GM12878 (cell line): ENCODE results near the gene TMPRSS13. TPM values are rescaled to one million over a fixed set of nuclear protein-coding genes. Genes with fewer than 3 reads are reported as not detected.

ENCODE experiments used
- ATAC-seq: fragments of 200-7000 bp; cut with Tn5 transposase; 3 replicates; pipeline ENCODE4 v1.9.1; 2020; ENCODE audit warnings: mild to moderate bottlenecking, moderate library complexity
- BruUV-seq: library from RNA; stranded (reverse); fragments of 400-500 nt; replicated peaks from 2 replicates; lab custom pipeline; 2021; lab: Mats Ljungman, UMichigan
- CTCF ChIA-PET: fragments of 300-600 bp; sonication (Branson Sonifier 250); formaldehyde crosslinking; extraction: SDS; loops from one replicate; lab custom pipeline; 2021; ENCODE audit warnings: inconsistent platforms; lab: Yijun Ruan, JAX
- POLR2A ChIA-PET: fragments of 350-600 bp; formaldehyde crosslinking; extraction: SDS; loops from one replicate; lab custom pipeline; 2021; ENCODE audit warnings: inconsistent platforms; lab: Charles Lee
- RAD21 ChIA-PET: fragments of 300-600 bp; sonication (Branson Sonifier 250); formaldehyde crosslinking; loops from one replicate; lab custom pipeline; 2023; ENCODE audit warnings: antibody characterized with exemption; ENCODE audit not compliant: unreplicated experiment; lab: Charles Lee
- SMC1A ChIA-PET: fragments of 300-600 bp; sonication (Branson Sonifier 250); formaldehyde crosslinking; loops from one replicate; lab custom pipeline; 2023; ENCODE audit not compliant: unreplicated experiment, uncharacterized antibody; lab: Charles Lee
- DNase-seq: peaks from one replicate; pipeline ENCODE4 v3.0.0-alpha.2; 2011; ENCODE audit warnings: low read depth, low spot score
- FAIRE-seq: peaks from 3 replicates; lab custom pipeline; 2011; peaks lifted over from hg19 to GRCh38; lab: Jason Lieb, UNC
- H2AFZ ChIP-seq: 2 replicates; pipeline ENCODE4 v1.6.0; 2011; ENCODE audit warnings: low read depth, low read length, control low read depth; ENCODE audit not compliant: control insufficient read depth
- H3K27ac ChIP-seq: 2 replicates; pipeline ENCODE4 v1.5.1; 2011; ENCODE audit warnings: control low read depth; ENCODE audit not compliant: control insufficient read depth, insufficient read depth
- H3K27me3 ChIP-seq, 2 experiments: replicated peaks in 1 of 2; 2 replicates each; pipeline versions ENCODE4 v1.6.0 to v1.6.1; 2011; ENCODE audit warnings: low read length in 1 of 2; ENCODE audit not compliant: control insufficient read depth in 2 of 2, insufficient read depth in 2 of 2
- H3K36me3 ChIP-seq, 2 experiments: 2 replicates each; pipeline ENCODE4 v1.5.1; 2011; ENCODE audit warnings: low read length in 1 of 2; ENCODE audit not compliant: control insufficient read depth in 2 of 2, insufficient read depth in 2 of 2
- H3K4me1 ChIP-seq: 2 replicates; pipeline ENCODE4 v1.6.1; 2011; ENCODE audit warnings: mild to moderate bottlenecking, low read length, moderate library complexity, mixed read lengths; ENCODE audit not compliant: control insufficient read depth, insufficient read depth
- H3K4me2 ChIP-seq: 2 replicates; pipeline ENCODE4 v1.6.0; 2011; ENCODE audit warnings: control low read depth; ENCODE audit not compliant: control insufficient read depth, insufficient read depth
- H3K4me3 ChIP-seq: fragments of 200-600 bp; sonication (generic); 2 replicates; pipeline ENCODE4 v1.5.1; 2016
- H3K79me2 ChIP-seq: 2 replicates; pipeline ENCODE4 v1.6.0; 2011; ENCODE audit warnings: low read length; ENCODE audit not compliant: control insufficient read depth, insufficient read depth
- H3K9ac ChIP-seq: 2 replicates; pipeline ENCODE4 v1.8.0; 2011; ENCODE audit warnings: low read length, control low read depth, mixed read lengths; ENCODE audit not compliant: control insufficient read depth, insufficient read depth
- H3K9me3 ChIP-seq: replicated peaks from 3 replicates; pipeline ENCODE4 v1.5.1; 2011; ENCODE audit warnings: mild to moderate bottlenecking, low read length; ENCODE audit not compliant: control insufficient read depth, insufficient read depth
- H4K20me1 ChIP-seq: 2 replicates; pipeline ENCODE4 v1.6.0; 2011; ENCODE audit not compliant: control insufficient read depth, insufficient read depth
- ATF7 ChIP-seq: fragments of 450-650 bp; IDR thresholded peaks from 2 replicates; pipeline ENCODE4 v1.6.1; 2016; ENCODE audit warnings: low read depth, mild to moderate bottlenecking
- EP300 ChIP-seq, 2 experiments: fragments of 150-350 bp in 1 of 2; IDR thresholded peaks; 2 replicates each; pipeline ENCODE4 v1.6.1; 2011 to 2012; ENCODE audit warnings: low read depth in 2 of 2, low read length in 2 of 2, borderline replicate concordance in 1 of 2, improper control_type of control experiment in 1 of 2, inconsistent platforms in 1 of 2; ENCODE audit not compliant: control insufficient read depth in 1 of 2
- FOS ChIP-seq: IDR thresholded peaks from 3 replicates; pipeline ENCODE4 v1.6.1; 2011; ENCODE audit warnings: borderline replicate concordance; ENCODE audit not compliant: insufficient read length; ENCODE audit errors: extremely low read depth
- FOXM1 ChIP-seq: IDR thresholded peaks from 2 replicates; pipeline ENCODE4 v1.6.1; 2012; ENCODE audit warnings: low read depth, mild to moderate bottlenecking, inconsistent platforms, low read length, moderate library complexity
- JUNB ChIP-seq: IDR thresholded peaks from 2 replicates; pipeline ENCODE4 v1.6.1; 2016; ENCODE audit warnings: antibody characterized with exemption, mild to moderate bottlenecking
- KLF5 ChIP-seq: fragments of 450-650 bp; IDR thresholded peaks from 2 replicates; pipeline ENCODE4 v1.6.1; 2014; ENCODE audit warnings: mild to moderate bottlenecking; ENCODE audit not compliant: partially characterized antibody
- MAX ChIP-seq: IDR thresholded peaks from 2 replicates; pipeline ENCODE4 v1.6.1; 2012; ENCODE audit warnings: low read depth, low read length, improper control_type of control experiment
- NR2C2 ChIP-seq: IDR thresholded peaks from 2 replicates; pipeline ENCODE4 v1.6.1; 2011; ENCODE audit warnings: borderline replicate concordance, low read depth; ENCODE audit not compliant: control insufficient read depth, insufficient read length
- NRF1 ChIP-seq: conservative IDR thresholded peaks from 2 replicates; pipeline ENCODE4 v1.6.1; 2011; ENCODE audit warnings: mild to moderate bottlenecking, low read depth, low read length, improper control_type of control experiment
- RCOR1 ChIP-seq: conservative IDR thresholded peaks from 2 replicates; pipeline ENCODE4 v1.6.1; 2012; ENCODE audit warnings: low read depth, low read length, improper control_type of control experiment
- WGBS: methylation state at CpG from one replicate; pipeline ENCODE4 v1.1.6; 2016; ENCODE audit warnings: low lambda C conversion rate; ENCODE audit not compliant: insufficient replicate concordance, insufficient coverage; ENCODE audit errors: missing lambda C conversion rate; 5-methylcytosine and 5-hydroxymethylcytosine counted together
- in situ Hi-C: fragments of 300-500 bp; cut with MboI; formaldehyde crosslinking; loops from 9 replicates; pipeline ENCODE4 v1.14.3; 2018; ENCODE audit warnings: mixed read lengths
- intact Hi-C: fragments of 100-400 bp; cut with micrococcal nuclease; formaldehyde crosslinking; loops from one replicate; pipeline ENCODE4 v1.14.2; 2022; ENCODE audit not compliant: unreplicated experiment
- polyA plus RNA-seq, 11 experiments: library from polyadenylated mRNA; depleted of rRNA in 4 of 11; unstranded in 6 of 11; stranded (reverse) in 5 of 11; fragments of >200 nt; fragmentation: Nextera tagmentation in 4 of 11; fragmentation: Illumina TruSeq in 1 of 11; extraction: Ambion mirVana in 4 of 11; extraction: Trizol in 1 of 11; gene quantifications; 1 replicate in 1 of 11; 2 replicates in 10 of 11; pipeline versions ENCODE4 v1.2.1 to v1.2.3, GENCODE V29; 2011 to 2016; ENCODE audit warnings: inconsistent platforms in 2 of 11, missing spikeins in 2 of 11, low read depth in 1 of 11
- total RNA-seq, 4 experiments: library from RNA; depleted of rRNA in 3 of 4; stranded (reverse); fragments of >200 nt in 3 of 4; fragmentation: Illumina TruSeq in 1 of 4; extraction: Trizol in 1 of 4; gene quantifications; 2 replicates each; pipeline versions ENCODE4 v1.2.1 to v1.2.3, GENCODE V29; 2013 to 2021
- TF ChIP-seq, protein P1 (sequence below): fragments of 150-350 bp; IDR thresholded peaks from 2 replicates; pipeline ENCODE4 v1.6.1; 2014; ENCODE audit warnings: mild to moderate bottlenecking, low read depth, low read length
- TF ChIP-seq, protein P2 (sequence below): fragments of 150-350 bp; IDR thresholded peaks from 2 replicates; pipeline ENCODE4 v1.6.1; 2016; ENCODE audit warnings: low read depth, low read length
- TF ChIP-seq, protein P3 (sequence below): fragments of 450-650 bp; IDR thresholded peaks from 2 replicates; pipeline ENCODE4 v1.6.1; 2017; ENCODE audit warnings: borderline replicate concordance
- TF ChIP-seq, protein P4 (sequence below): IDR thresholded peaks from 2 replicates; pipeline ENCODE4 v1.6.1; 2011; ENCODE audit warnings: low read depth, mild to moderate bottlenecking, low read length, moderate library complexity, borderline replicate concordance; ENCODE audit errors: extremely low read depth
- TF ChIP-seq, protein P5 (sequence below): fragments of 450-650 bp; IDR thresholded peaks from 2 replicates; pipeline ENCODE4 v1.6.1; 2016; ENCODE audit warnings: mild to moderate bottlenecking

The TMPRSS13 gene
- total and polyA plus RNA-seq, 10 of the 15 experiments (the other 5 are each of a cell fraction or from before 2014, with no cell fraction given): 0.05 to 0.50 (median 0.26) TPM; not detected in 2

DNA sequence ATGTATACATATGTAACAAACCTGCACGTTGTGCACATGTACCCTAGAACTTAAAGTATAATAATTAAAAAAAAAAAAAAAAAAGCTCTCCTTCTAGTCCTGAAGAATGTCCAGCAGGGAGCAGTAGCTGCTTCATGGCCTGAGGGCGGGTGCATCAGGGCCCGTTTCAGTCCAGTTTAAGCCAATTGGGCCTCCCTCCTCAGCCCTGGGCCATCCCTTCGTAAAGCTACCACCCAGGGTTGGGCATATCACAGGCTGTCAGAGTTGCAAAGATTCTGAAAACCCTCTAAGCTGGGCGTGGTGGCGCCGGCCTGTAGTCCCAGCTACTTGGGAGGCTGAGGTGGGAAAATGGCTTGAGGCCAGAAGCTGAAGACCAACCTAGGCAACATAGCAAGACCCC is 5.4 kb downstream of the TMPRSS13 start:
- no TSS peak for BruUV-seq
- H3K36me3 ChIP-seq: no peaks in the 10 kb centered on the region
- 0 out of 3 replicates have a peak, but pooled peaks have one; percentile 14 for ATAC-seq
- H3K27me3 ChIP-seq: no peaks in the 10 kb centered on the region
- no peak for FAIRE-seq
- H2AFZ ChIP-seq: no peak overlapping the region
- ChIA-PET CTCF (interaction anchor here (0.6 to 4.0 kb wide), 7 partner anchors 10 to 130 kb away, joined by 3 to 26 read pairs (median 4); no protein-coding TSS in a partner anchor), SMC1A (interaction anchor here (0.7 to 3.5 kb wide), 5 partner anchors 10 to 129 kb away, joined by 3 to 14 read pairs (median 4); no protein-coding TSS in a partner anchor), POLR2A (interaction anchor here (0.6 to 1.2 kb wide), 3 partner anchors 11 to 126 kb away, joined by 3 to 8 read pairs (median 4); no protein-coding TSS in a partner anchor), RAD21 (interaction anchor here (0.7 to 1.2 kb wide), 2 partner anchors 17 to 23 kb away, joined by 3 to 10 read pairs; no protein-coding TSS in a partner anchor)
- intact Hi-C loops: no loop called here
- in situ Hi-C loops: no loop called here
- H3K4me2 ChIP-seq: no peak overlapping the region
- H3K9me3 ChIP-seq: no peaks in the 10 kb centered on the region
- no peak overlapping the region for H3K9ac ChIP-seq
- 70% methylated on average over 6 of the region's 7 CpGs for WGBS
- H3K4me3 ChIP-seq: no peak overlapping the region
- no peaks in the 10 kb centered on the region for H3K79me2 ChIP-seq
- DNase-seq: no peak
- H3K27ac ChIP-seq: no peak overlapping the region
- peaks cover 8% of the 10 kb centered on the region for H3K4me1 ChIP-seq
- no peaks in the 10 kb centered on the region for H4K20me1 ChIP-seq
- TF ChIP-seq FOXM1 (no peak), FOS (no peak), MAX (no peak), KLF5 (no peak), NR2C2 (no peak), NRF1 (no peak), JUNB (no peak), EP300 (IDR thresholded peaks at IDR 0.05; ENCODE audit: borderline replicate concordance in 1 of 2, control insufficient read depth in 1 of 2, low read depth in 2 of 2, low read length in 2 of 2) (no peak), RCOR1 (no peak), ATF7 (no peak)
- TF ChIP-seq, protein P1, sequence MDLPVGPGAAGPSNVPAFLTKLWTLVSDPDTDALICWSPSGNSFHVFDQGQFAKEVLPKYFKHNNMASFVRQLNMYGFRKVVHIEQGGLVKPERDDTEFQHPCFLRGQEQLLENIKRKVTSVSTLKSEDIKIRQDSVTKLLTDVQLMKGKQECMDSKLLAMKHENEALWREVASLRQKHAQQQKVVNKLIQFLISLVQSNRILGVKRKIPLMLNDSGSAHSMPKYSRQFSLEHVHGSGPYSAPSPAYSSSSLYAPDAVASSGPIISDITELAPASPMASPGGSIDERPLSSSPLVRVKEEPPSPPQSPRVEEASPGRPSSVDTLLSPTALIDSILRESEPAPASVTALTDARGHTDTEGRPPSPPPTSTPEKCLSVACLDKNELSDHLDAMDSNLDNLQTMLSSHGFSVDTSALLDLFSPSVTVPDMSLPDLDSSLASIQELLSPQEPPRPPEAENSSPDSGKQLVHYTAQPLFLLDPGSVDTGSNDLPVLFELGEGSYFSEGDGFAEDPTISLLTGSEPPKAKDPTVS: no peak
- TF ChIP-seq, protein P2, sequence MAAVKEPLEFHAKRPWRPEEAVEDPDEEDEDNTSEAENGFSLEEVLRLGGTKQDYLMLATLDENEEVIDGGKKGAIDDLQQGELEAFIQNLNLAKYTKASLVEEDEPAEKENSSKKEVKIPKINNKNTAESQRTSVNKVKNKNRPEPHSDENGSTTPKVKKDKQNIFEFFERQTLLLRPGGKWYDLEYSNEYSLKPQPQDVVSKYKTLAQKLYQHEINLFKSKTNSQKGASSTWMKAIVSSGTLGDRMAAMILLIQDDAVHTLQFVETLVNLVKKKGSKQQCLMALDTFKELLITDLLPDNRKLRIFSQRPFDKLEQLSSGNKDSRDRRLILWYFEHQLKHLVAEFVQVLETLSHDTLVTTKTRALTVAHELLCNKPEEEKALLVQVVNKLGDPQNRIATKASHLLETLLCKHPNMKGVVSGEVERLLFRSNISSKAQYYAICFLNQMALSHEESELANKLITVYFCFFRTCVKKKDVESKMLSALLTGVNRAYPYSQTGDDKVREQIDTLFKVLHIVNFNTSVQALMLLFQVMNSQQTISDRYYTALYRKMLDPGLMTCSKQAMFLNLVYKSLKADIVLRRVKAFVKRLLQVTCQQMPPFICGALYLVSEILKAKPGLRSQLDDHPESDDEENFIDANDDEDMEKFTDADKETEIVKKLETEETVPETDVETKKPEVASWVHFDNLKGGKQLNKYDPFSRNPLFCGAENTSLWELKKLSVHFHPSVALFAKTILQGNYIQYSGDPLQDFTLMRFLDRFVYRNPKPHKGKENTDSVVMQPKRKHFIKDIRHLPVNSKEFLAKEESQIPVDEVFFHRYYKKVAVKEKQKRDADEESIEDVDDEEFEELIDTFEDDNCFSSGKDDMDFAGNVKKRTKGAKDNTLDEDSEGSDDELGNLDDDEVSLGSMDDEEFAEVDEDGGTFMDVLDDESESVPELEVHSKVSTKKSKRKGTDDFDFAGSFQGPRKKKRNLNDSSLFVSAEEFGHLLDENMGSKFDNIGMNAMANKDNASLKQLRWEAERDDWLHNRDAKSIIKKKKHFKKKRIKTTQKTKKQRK: no peak
- TF ChIP-seq, protein P3, sequence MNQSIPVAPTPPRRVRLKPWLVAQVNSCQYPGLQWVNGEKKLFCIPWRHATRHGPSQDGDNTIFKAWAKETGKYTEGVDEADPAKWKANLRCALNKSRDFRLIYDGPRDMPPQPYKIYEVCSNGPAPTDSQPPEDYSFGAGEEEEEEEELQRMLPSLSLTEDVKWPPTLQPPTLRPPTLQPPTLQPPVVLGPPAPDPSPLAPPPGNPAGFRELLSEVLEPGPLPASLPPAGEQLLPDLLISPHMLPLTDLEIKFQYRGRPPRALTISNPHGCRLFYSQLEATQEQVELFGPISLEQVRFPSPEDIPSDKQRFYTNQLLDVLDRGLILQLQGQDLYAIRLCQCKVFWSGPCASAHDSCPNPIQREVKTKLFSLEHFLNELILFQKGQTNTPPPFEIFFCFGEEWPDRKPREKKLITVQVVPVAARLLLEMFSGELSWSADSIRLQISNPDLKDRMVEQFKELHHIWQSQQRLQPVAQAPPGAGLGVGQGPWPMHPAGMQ: no peak
- TF ChIP-seq, protein P4, sequence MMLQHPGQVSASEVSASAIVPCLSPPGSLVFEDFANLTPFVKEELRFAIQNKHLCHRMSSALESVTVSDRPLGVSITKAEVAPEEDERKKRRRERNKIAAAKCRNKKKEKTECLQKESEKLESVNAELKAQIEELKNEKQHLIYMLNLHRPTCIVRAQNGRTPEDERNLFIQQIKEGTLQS: no peak
- TF ChIP-seq, protein P5, sequence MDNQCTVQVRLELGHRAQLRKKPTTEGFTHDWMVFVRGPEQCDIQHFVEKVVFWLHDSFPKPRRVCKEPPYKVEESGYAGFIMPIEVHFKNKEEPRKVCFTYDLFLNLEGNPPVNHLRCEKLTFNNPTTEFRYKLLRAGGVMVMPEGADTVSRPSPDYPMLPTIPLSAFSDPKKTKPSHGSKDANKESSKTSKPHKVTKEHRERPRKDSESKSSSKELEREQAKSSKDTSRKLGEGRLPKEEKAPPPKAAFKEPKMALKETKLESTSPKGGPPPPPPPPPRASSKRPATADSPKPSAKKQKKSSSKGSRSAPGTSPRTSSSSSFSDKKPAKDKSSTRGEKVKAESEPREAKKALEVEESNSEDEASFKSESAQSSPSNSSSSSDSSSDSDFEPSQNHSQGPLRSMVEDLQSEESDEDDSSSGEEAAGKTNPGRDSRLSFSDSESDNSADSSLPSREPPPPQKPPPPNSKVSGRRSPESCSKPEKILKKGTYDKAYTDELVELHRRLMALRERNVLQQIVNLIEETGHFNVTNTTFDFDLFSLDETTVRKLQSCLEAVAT: no peak
